H54 (cell line): ENCODE data around the gene LNX1.

Experiments
- DNase-seq: peaks from one replicate; pipeline ENCODE4 v3.0.0; 2011; ENCODE audit warnings: low spot score, mixed read lengths; ENCODE audit not compliant: insufficient read length
- FAIRE-seq: peaks from 3 replicates; lab custom pipeline; 2011; peaks lifted over from hg19 to GRCh38; lab: Jason Lieb, UNC
- POLR2A ChIP-seq: IDR thresholded peaks from 2 replicates; pipeline ENCODE4 v1.6.1; 2011; ENCODE audit warnings: low read depth, mild to moderate bottlenecking, low read length

The LNX1 gene

GRCh38 chr4:53614591-53614990 lies 23.3 kb upstream of the LNX1 start:
- FAIRE-seq, result no peak
- no peak for TF ChIP-seq POLR2A
- no peak for DNase-seq

- DNase-seq (no peak), FAIRE-seq (no peak)
- no peak for TF ChIP-seq POLR2A
These were observed 22.1 kb upstream of the LNX1 start for GRCh38 chr4:53613428-53613827.

GRCh38 chr4:53608649-53609048 lies 17.4 kb upstream of the LNX1 start:
- FAIRE-seq (no peak), DNase-seq (no peak)
- no peak for TF ChIP-seq POLR2A

- no peak for TF ChIP-seq POLR2A
- FAIRE-seq, result no peak
- no peak for DNase-seq
These were observed 17.0 kb upstream of the LNX1 start for GRCh38 chr4:53608242-53608641.

GRCh38 chr4:53605783-53606182 lies 14.5 kb upstream of the LNX1 start:
- TF ChIP-seq POLR2A, result no peak
- FAIRE-seq (no peak), DNase-seq (no peak)

GRCh38 chr4:53602390-53602789 lies 11.1 kb upstream of the LNX1 start:
- TF ChIP-seq POLR2A, result no peak
- FAIRE-seq (no peak), DNase-seq (no peak)

DNA sequence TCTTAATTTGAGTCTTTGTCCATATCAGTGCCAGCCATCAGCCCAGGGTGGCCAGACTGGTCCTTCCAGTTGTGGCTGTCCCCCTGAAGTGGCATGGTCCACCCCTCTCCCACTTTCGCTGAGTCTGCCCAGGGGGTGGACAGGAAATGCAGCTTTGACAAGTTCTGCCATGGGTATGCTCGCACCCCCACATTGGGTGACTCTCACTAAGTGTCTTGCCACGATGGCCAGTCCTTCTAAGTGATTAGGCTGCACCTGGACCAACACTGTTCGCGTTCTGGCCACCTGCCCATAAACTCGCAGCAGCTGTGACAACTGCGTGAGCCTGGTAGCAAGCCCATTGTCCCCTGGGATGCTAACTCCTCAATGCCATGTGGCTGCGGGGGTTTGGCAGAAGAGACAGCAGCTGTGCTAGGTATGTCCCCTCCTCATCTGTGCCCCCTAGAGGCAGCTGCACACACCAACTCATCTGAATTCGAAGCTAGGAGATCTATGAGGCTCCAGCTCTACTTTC lies 10.0 kb upstream of the LNX1 start:
- FAIRE-seq (no peak), DNase-seq (no peak)
- no peak for TF ChIP-seq POLR2A

- FAIRE-seq, result no peak
- DNase-seq, result no peak
- TF ChIP-seq POLR2A, result no peak
These were observed 8.3 kb upstream of the LNX1 start for GRCh38 chr4:53599632-53600031.

DNA sequence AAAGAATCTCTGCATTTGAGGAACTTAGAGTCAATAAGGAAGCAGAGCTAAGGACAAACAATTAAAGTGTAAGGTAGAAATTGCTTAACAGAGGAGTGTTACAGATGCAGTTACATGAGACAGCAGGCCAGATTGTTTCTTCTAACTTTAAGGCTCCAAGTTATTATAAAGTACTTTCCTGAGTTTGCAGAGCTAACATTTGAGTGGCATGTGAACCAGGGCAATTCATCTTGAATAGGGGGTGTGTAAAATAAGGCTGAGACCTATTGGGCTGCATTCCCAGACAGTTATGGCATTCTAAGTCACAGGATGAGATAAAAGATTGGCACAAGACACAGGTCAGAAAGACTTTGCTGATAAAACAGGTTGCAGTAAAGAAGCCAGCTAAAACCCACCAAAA lies 7.6 kb upstream of the LNX1 start:
- TF ChIP-seq POLR2A, result no peak
- DNase-seq (no peak), FAIRE-seq (no peak)

GRCh38 chr4:53598483-53598882 lies 7.2 kb upstream of the LNX1 start:
- no peak for FAIRE-seq
- DNase-seq, result no peak
- TF ChIP-seq POLR2A, result no peak

GRCh38 chr4:53596901-53597300 lies 5.6 kb upstream of the LNX1 start:
- no peak for TF ChIP-seq POLR2A
- no peak for DNase-seq
- no peak for FAIRE-seq

DNA sequence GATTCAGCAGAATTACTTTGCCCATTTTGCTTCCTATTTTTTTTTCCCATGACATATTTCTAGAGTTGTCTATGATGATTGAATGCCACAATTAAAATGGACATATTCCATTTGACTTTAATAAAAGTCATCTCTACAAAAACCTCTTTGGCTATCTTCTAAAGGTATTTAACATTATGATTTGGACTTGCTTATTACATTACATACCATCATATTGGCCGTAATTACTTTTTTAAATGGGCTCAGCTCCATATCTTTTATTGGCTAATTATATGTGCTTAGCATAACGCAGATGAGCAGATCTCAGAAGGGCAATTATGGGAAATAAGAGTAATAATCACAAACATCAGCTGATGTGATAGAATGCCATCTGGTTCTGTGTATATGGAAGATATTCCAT lies 4.5 kb upstream of the LNX1 start:
- DNase-seq (no peak), FAIRE-seq (no peak)
- TF ChIP-seq POLR2A, result no peak

DNA sequence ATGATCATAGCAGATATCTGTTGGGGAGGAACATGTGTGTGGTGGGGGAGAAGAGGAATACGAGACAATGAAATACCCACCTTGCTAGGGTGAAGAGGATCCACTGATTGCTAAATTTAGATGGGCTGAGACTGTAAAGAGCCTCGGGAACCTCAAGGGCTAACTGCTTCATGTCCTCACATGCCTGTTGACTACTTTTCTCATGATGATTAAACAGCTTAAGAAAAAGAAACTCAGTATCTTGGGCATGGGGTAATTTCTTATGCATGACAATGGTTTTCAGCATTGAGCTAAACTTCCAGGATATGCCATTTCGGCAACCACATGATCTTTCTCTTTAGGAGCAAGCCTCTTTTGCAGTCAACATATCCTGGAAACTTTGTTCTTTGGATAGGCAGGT lies 3.9 kb upstream of the LNX1 start:
- no peak for DNase-seq
- no peak for TF ChIP-seq POLR2A
- no peak for FAIRE-seq

GRCh38 chr4:53593765-53594164 lies 2.5 kb upstream of the LNX1 start:
- DNase-seq (no peak), FAIRE-seq (no peak)
- TF ChIP-seq POLR2A, result no peak

DNA sequence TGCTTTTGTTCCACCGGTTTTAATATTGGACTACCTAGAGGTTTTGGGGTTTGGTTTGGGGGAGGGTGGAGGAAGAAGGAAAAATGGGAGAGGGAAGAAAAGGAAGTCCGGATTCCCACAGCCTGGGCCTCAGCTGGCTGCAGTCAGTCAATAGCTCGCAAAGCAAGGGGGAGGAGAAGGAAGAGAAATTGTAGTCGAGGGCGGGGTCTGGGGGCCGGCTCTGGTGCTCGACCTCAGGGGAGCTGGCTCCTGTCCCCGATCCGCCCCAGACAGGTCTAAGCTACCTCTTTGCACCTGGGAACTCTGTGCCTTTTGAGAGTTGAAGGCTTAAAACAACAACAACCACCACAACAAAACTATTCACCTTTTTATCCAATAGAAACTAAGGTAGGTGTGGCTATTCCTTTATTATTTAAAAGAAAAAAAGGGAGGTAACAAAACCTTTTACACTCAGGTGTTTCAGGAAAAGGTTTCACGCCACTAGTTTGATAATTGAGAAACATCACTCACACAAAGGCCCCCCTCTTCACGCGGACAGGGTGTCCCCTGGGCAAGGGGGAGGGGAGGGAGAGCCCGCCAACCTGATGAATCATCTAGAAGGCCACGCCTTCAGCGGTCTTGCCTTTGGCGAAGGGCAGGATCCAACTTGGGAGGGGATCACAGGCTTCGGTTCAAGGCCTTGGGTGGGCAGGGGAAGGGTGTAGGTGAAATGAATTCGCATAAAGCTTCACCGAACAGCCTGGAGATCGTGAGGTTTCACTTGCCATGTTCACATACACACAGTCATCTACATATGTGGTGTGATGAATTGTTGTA lies 1.6 kb upstream of the LNX1 start:
- FAIRE-seq (no peak), DNase-seq (no peak)
- TF ChIP-seq POLR2A, result no peak
